Occipital lobe (tissue), 2 donors: Measurements from ENCODE around the gene BACE1-AS. TPM values are rescaled to one million over a fixed set of nuclear protein-coding genes. Genes with fewer than 3 reads are reported as not detected.

Experiments used
- DNase-seq: peaks from one replicate; lab custom pipeline; 2025; lab: John Stamatoyannopoulos, UW
- total RNA-seq: library from RNA; depleted of rRNA; stranded (reverse); fragments of >200 nt; gene quantifications from one replicate; pipeline ENCODE4 v1.2.3, GENCODE V29; 2014

Gene BACE1-AS
- total RNA-seq, 1 donor from 2014 or later, result 5.3 TPM

- no peak for DNase-seq
Measured at GRCh38 chr11:117289795-117290194, 1.4 kb upstream of the BACE1-AS start.

- no peak for DNase-seq
Measured at GRCh38 chr11:117292616-117293015, 1.5 kb downstream of the BACE1-AS start.

GRCh38 chr11:117295438-117296137 is 4.4 kb downstream of the BACE1-AS start:
- DNase-seq, result peak; percentile 34

GRCh38 chr11:117296881-117297280 is 5.7 kb downstream of the BACE1-AS start:
- no peak for DNase-seq

GRCh38 chr11:117298195-117298594 is 7.0 kb downstream of the BACE1-AS start:
- DNase-seq, result no peak

- DNase-seq, result no peak
Measured at GRCh38 chr11:117299351-117300282, 8.5 kb downstream of the BACE1-AS start.

- no peak for DNase-seq
Measured at GRCh38 chr11:117300283-117300663, 9.1 kb downstream of the BACE1-AS start.

GRCh38 chr11:117300773-117301172 is 9.6 kb downstream of the BACE1-AS start:
- peak; percentile 45 for DNase-seq

- DNase-seq, result no peak
Measured at GRCh38 chr11:117302228-117302627, 11.1 kb downstream of the BACE1-AS start.

- DNase-seq, result no peak
Measured at GRCh38 chr11:117303101-117303500, 12.0 kb downstream of the BACE1-AS start.

- no peak for DNase-seq
Measured at GRCh38 chr11:117303646-117304315, 12.6 kb downstream of the BACE1-AS start.

GRCh38 chr11:117305145-117305544 is 14.0 kb downstream of the BACE1-AS start:
- no peak for DNase-seq

GRCh38 chr11:117309310-117309709 is 18.2 kb downstream of the BACE1-AS start:
- DNase-seq, result no peak

- no peak for DNase-seq
Measured at GRCh38 chr11:117313091-117313490, 21.9 kb downstream of the BACE1-AS start.

- DNase-seq, result no peak
Measured at GRCh38 chr11:117313828-117314768, 23.0 kb downstream of the BACE1-AS start.

GRCh38 chr11:117314840-117315239 is 23.7 kb downstream of the BACE1-AS start:
- no peak for DNase-seq

GRCh38 chr11:117315285-117316196 is 24.4 kb downstream of the BACE1-AS start:
- DNase-seq, result no peak

GRCh38 chr11:117316197-117316961 is 25.2 kb downstream of the BACE1-AS start, which contains the start of gene BACE1:
Gene BACE1 (minus strand): TSS chr11:117316256. CDS start chr11:117315795, 461 bp downstream.
- DNase-seq, result peak; percentile 87

GRCh38 chr11:117318738-117319137 is 27.6 kb downstream of the BACE1-AS start:
- no peak for DNase-seq
